Measurements from ENCODE around the gene DIAPH3.

Gene DIAPH3

GRCh38 chr13:59755632-59756290, 408.0 kb downstream of the DIAPH3 start:
- no peak for DNase-seq

DNA sequence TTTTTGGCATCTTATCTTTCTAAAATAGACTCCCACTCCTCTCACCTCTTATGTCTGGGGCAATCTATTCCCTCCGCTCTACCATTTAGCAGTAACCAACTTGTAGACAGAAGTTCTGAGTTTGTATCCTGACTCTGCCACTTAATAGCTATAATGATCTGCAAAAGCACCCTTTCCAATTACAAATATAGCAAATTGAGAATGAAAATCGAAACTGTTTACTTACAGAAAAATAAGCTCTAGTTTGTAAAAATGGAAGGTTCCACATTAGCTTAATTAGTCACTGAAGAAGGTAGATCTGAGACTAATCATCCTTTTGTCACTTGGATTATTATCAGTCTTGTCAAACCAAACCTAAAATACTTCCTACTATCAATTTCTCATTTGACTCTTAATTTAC, 409.3 kb downstream of the DIAPH3 start:
- no peak for DNase-seq

DNA sequence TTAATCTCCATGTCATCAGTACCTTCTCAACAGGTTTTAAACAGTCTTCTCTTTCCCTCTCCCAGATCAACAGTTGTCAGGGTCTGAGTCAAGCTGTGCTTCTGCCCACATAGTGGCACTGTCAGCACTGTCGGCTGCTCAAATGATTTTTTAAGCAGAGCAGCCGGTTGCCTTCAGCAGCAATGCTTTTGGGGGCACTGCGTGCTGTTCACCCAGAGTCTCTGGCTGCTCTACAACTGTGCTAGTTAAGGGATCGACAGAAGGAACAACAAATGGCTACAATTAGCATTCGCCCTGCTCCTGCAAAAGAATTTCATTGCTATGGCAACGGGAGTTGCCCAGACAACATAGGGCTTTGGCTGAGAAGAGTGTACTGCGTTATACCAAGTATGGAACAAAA, 412.9 kb downstream of the DIAPH3 start:
- no peak for DNase-seq

GRCh38 chr13:59748046-59748445, 415.7 kb downstream of the DIAPH3 start:
- DNase-seq, result no peak

DNA sequence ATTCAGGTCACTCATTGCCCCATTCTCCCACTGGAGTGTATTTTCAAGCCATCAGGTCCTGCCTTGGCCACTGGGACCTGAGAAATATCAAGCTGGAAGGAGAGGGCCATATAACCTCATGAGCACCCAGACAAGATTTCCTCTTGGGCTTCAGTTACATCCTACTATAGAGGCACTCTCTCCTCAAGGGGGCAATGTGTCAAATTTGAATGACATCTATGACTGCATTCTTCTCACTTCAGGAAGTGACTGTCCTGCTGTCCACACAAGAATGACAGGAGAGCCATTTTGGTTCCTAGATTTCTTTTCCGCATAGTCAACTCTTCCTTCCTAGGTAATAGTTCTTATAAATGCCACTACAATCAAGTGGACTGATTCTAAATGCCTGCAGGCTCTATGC, 416.2 kb downstream of the DIAPH3 start:
- no peak for DNase-seq

DNA sequence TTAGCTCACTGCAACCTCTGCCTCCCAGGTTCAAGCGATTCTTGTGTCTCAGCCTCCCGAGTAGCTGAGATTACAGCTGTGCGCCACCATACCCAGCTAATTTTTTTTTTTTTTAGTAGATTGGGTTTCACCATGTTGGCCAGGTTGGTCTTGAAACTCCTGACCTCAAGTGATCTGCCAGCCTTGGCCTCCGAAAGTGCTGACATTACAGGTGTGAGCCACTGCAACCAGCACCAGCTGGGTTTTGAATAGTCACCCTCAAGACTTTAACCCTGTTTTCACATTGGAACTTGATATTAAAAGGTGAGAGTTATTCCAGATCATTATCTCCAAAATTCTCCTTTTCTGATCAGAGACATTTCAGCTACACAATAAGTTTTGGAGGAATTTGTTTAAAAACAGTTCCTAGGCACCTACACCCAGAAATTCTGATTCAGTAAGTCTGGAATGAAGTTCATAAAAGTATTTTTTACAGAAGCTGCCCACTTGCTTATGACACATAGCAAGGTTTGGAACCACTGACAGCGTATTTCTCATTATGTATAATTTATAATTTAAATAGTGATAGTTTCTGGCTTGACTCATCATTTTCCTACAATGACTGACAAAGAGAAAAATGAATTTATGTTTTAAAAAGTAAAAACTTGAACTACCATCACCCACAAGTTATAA, 417.3 kb downstream of the DIAPH3 start:
- DNase-seq, result no peak

DNA sequence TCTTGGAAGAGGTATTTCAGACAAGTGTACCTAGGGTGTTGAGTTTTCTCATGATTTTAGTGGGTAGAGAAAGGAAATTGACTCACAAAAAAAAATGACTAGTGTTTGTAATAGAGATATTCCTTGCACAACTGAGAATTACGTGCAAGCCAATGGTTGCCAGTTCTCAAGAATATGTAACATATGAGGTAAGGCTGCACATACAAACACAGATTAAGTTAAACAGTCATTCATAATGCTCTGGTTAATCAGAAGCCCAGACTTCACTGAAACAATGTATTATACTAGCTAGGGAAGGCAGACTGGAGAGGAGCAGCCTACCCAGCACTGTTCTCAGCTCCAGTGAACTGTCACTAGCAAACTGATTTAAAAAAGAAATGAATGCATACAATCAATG, 418.3 kb downstream of the DIAPH3 start:
- DNase-seq, result no peak

GRCh38 chr13:59744747-59745391, 418.9 kb downstream of the DIAPH3 start:
- DNase-seq, result no peak

GRCh38 chr13:59743195-59743594, 420.5 kb downstream of the DIAPH3 start:
- DNase-seq, result no peak

- DNase-seq, result no peak
These were observed 421.3 kb downstream of the DIAPH3 start for GRCh38 chr13:59742467-59742866.

GRCh38 chr13:59738921-59739320, 424.8 kb downstream of the DIAPH3 start:
- DNase-seq, result no peak

DNA sequence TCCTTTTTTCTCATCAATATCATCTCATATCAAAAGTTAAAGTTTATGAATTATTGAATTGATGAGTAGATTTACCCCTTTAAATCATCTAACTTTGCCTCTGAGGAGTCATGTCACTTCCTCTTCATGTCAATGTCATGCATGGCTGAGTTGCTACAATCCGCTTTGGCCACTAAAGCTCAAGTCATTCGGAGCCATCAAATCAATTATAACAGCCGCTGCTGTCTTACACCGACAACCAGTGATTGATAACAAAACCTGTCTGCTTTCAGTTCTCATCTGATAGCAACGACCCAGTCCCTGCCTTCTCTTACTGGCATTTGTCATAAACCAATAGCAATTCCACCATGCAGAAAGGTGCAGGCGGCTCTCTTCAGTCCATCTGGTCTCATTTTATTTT, 429.3 kb downstream of the DIAPH3 start:
- no peak for DNase-seq

- DNase-seq, result no peak
These were observed 430.0 kb downstream of the DIAPH3 start for GRCh38 chr13:59733744-59734143.

- no peak for DNase-seq
These were observed 433.7 kb downstream of the DIAPH3 start for GRCh38 chr13:59730026-59730425.

- no peak for DNase-seq
These were observed 434.7 kb downstream of the DIAPH3 start for GRCh38 chr13:59728896-59729545.

DNA sequence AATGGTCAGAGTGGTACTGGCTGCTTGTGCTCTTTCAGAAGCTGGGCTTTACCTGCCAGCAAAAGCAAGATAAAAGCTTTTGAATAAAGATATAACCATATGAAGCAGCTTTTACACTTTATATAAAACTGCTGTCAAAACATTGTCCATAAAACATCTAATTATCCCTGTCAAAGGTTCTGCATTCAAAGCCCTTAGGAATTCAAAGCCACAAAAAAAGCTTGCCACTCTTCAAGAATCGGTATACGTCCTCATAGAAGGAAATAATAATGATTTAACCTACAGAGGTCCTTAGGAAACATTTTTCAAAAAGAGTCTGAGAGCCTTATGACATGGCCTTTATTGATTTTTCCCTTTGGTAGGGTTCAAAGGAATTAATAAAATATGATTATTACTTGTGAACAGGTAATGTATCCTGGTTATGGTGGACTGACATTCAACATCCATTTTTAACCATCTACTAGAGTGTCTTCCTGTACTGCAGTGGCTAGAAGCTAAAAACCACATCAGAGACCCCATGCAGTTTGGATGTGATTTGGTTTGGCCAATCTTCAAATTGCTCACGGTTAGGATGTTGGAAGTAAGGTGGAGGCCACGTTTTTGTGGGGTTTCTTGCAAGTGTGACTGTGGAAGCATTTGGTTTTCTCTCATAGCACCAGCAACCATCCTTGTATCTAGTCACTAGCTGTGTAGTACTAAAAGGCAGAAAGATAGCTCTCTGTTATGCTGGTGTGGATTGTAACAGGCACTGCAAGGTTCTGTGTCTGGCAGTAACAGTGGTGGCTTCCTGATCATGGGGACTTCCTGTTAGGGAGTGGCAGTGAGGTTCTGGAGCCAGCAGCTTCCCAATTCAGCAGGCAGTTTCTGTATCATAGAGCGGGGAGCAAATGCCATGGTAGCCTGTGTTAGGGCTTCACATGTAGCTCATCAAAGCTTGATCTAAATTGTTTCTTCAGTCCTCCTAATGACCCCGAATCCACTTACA, 441.5 kb downstream of the DIAPH3 start:
- DNase-seq, result no peak

DNA sequence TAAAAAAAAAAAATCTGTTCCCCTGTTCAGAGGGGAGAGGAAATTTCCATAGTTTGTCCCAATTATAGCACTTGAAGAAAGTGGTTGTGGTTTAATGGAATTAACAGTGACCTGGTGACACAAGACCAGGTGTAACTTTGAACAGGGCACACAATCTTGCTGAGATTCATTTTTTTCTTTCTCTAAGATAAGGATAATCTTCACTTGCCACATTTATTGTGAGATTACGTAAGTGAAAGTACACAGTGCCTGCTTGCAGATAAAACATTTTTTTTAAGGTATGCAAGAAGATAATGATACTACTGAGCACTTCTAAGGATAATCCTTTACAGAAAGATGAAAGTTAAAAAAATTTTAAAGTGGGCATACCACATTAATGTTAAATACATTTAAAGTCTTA, 448.1 kb downstream of the DIAPH3 start:
- DNase-seq, result no peak

GRCh38 chr13:59710996-59711701, 452.6 kb downstream of the DIAPH3 start:
- DNase-seq, result no peak

GRCh38 chr13:59710416-59710815, 453.3 kb downstream of the DIAPH3 start:
- no peak for DNase-seq

GRCh38 chr13:59706101-59706976, 457.4 kb downstream of the DIAPH3 start:
- DNase-seq, result no peak

GRCh38 chr13:59702269-59702668, 461.5 kb downstream of the DIAPH3 start:
- DNase-seq, result no peak
